ENCODE results near the gene LRRTM3. TPM values are rescaled to one million over a fixed set of nuclear protein-coding genes. Genes with fewer than 3 reads are reported as not detected.

The LRRTM3 gene
- total and polyA plus RNA-seq, 2 experiments from 2014 or later = 0.21 to 0.37 TPM

GRCh38 chr10:66981361-66982052 lies 55.7 kb downstream of the LRRTM3 start:
- Histone ChIP-seq H3K27me3 (ENCODE audit: insufficient read depth) (no peaks in the 10 kb centered on the region), H3K27ac (ENCODE audit: low read depth) (no peak overlapping the region), H3K4me2 (no peak overlapping the region), H2AFZ (no peak overlapping the region), H3K36me3 (ENCODE audit: insufficient read depth) (no peaks in the 10 kb centered on the region), H4K20me1 (replicated peaks; ENCODE audit: insufficient read depth) (no peaks in the 10 kb centered on the region), H3K4me1 (ENCODE audit: insufficient read depth) (no peaks in the 10 kb centered on the region), H3K4me3 (no peak overlapping the region), H3K79me2 (replicated peaks; ENCODE audit: insufficient read depth) (no peaks in the 10 kb centered on the region), H3K9me2 (ENCODE audit: insufficient read depth) (no peaks in the 10 kb centered on the region), H3F3A (replicated peaks; ENCODE audit: low read depth) (no peaks in the 10 kb centered on the region)
- Mint-ChIP-seq H3K27ac (0 out of 2 replicates have a peak overlapping the region, but pooled peaks have one; percentile 24), H3K27me3 (ENCODE audit: insufficient read depth, low read depth, poor library complexity) (no peaks in the 10 kb centered on the region), H3K9me3 (no peaks in the 10 kb centered on the region), H3K4me3 (no peak overlapping the region), H3K4me1 (no peaks in the 10 kb centered on the region), H3K36me3 (ENCODE audit: low read depth) (no peaks in the 10 kb centered on the region)
- no peak for DNase-seq (ENCODE audit: low spot score)
- no peak for ATAC-seq
- TF ChIP-seq ZNF114 (CRISPR knock-in tag; IDR thresholded peaks at IDR 0.05) = no peak

DNA sequence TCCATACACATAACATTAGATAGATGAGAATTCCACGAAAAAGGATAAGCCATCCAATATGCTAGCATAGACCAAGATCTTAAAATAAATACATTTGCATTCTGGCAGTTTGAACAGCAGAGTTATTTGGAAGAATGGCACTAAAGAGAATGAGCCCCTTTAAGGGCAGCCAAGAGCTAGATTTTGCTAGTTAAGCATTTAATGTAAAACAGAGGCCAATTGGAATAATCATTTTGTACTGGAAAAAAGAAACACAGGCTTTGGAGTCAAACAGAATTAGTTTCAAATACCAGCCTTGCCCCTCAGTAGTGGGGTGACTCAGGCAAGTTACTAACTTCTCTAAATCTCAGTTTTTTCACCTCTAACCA lies 56.2 kb downstream of the LRRTM3 start:
- Mint-ChIP-seq H3K4me3 (no peak overlapping the region), H3K4me1 (no peaks in the 10 kb centered on the region), H3K27me3 (ENCODE audit: insufficient read depth, low read depth, poor library complexity) (no peaks in the 10 kb centered on the region), H3K36me3 (ENCODE audit: low read depth) (no peaks in the 10 kb centered on the region), H3K27ac (0 out of 2 replicates have a peak overlapping the region, but pooled peaks have one; percentile 24), H3K9me3 (no peaks in the 10 kb centered on the region)
- Histone ChIP-seq H4K20me1 (replicated peaks; ENCODE audit: insufficient read depth) (no peaks in the 10 kb centered on the region), H3K79me2 (replicated peaks; ENCODE audit: insufficient read depth) (no peaks in the 10 kb centered on the region), H3K27me3 (ENCODE audit: insufficient read depth) (no peaks in the 10 kb centered on the region), H3K4me1 (ENCODE audit: insufficient read depth) (no peaks in the 10 kb centered on the region), H3K9me2 (ENCODE audit: insufficient read depth) (no peaks in the 10 kb centered on the region), H3K36me3 (ENCODE audit: insufficient read depth) (no peaks in the 10 kb centered on the region), H3F3A (replicated peaks; ENCODE audit: low read depth) (no peaks in the 10 kb centered on the region), H3K27ac (ENCODE audit: low read depth) (no peak overlapping the region), H3K4me2 (no peak overlapping the region), H2AFZ (no peak overlapping the region), H3K4me3 (no peak overlapping the region)
- ATAC-seq (no peak), DNase-seq (ENCODE audit: low spot score) (no peak)
- TF ChIP-seq, protein P1, sequence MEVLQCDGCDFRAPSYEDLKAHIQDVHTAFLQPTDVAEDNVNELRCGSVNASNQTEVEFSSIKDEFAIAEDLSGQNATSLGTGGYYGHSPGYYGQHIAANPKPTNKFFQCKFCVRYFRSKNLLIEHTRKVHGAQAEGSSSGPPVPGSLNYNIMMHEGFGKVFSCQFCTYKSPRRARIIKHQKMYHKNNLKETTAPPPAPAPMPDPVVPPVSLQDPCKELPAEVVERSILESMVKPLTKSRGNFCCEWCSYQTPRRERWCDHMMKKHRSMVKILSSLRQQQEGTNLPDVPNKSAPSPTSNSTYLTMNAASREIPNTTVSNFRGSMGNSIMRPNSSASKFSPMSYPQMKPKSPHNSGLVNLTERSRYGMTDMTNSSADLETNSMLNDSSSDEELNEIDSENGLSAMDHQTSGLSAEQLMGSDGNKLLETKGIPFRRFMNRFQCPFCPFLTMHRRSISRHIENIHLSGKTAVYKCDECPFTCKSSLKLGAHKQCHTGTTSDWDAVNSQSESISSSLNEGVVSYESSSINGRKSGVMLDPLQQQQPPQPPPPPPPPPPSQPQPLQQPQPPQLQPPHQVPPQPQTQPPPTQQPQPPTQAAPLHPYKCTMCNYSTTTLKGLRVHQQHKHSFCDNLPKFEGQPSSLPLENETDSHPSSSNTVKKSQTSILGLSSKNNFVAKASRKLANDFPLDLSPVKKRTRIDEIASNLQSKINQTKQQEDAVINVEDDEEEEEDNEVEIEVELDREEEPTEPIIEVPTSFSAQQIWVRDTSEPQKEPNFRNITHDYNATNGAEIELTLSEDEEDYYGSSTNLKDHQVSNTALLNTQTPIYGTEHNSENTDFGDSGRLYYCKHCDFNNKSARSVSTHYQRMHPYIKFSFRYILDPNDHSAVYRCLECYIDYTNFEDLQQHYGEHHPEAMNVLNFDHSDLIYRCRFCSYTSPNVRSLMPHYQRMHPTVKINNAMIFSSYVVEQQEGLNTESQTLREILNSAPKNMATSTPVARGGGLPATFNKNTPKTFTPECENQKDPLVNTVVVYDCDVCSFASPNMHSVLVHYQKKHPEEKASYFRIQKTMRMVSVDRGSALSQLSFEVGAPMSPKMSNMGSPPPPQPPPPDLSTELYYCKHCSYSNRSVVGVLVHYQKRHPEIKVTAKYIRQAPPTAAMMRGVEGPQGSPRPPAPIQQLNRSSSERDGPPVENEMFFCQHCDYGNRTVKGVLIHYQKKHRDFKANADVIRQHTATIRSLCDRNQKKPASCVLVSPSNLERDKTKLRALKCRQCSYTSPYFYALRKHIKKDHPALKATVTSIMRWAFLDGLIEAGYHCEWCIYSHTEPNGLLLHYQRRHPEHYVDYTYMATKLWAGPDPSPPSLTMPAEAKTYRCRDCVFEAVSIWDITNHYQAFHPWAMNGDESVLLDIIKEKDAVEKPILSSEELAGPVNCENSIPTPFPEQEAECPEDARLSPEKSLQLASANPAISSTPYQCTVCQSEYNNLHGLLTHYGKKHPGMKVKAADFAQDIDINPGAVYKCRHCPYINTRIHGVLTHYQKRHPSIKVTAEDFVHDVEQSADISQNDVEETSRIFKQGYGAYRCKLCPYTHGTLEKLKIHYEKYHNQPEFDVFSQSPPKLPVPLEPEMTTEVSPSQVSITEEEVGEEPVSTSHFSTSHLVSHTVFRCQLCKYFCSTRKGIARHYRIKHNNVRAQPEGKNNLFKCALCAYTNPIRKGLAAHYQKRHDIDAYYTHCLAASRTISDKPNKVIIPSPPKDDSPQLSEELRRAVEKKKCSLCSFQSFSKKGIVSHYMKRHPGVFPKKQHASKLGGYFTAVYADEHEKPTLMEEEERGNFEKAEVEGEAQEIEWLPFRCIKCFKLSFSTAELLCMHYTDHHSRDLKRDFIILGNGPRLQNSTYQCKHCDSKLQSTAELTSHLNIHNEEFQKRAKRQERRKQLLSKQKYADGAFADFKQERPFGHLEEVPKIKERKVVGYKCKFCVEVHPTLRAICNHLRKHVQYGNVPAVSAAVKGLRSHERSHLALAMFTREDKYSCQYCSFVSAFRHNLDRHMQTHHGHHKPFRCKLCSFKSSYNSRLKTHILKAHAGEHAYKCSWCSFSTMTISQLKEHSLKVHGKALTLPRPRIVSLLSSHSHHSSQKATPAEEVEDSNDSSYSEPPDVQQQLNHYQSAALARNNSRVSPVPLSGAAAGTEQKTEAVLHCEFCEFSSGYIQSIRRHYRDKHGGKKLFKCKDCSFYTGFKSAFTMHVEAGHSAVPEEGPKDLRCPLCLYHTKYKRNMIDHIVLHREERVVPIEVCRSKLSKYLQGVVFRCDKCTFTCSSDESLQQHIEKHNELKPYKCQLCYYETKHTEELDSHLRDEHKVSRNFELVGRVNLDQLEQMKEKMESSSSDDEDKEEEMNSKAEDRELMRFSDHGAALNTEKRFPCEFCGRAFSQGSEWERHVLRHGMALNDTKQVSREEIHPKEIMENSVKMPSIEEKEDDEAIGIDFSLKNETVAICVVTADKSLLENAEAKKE (CRISPR knock-in tag; IDR thresholded peaks at IDR 0.05) = no peak
